Right atrium auricular region (tissue), 2 donors: ENCODE results near the gene KIF1C. TPM values are rescaled to one million over a fixed set of nuclear protein-coding genes. Genes with fewer than 3 reads are reported as not detected.
A peak's percentile ranks its signal among the peaks of the same experiment; 100 is the strongest.

Experiments
- DNase-seq: peaks from one replicate; pipeline ENCODE4 v3.0.0-alpha.2; 2019; ENCODE audit warnings: low spot score
- H3K27ac ChIP-seq, 2 donors: fragments of 200-600 bp; sonication (generic); 1 replicate in 1 of 2; 2 replicates in 1 of 2; pipeline ENCODE4 v1.5.1; 2016 to 2019
- H3K27me3 ChIP-seq, 2 donors: fragments of 200-600 bp; sonication (generic); one replicate each; pipeline versions ENCODE4 v1.5.1 to v1.6.0; 2017 to 2019
- H3K36me3 ChIP-seq: fragments of 200-600 bp; sonication (generic); one replicate; pipeline ENCODE4 v1.5.1; 2016
- H3K4me1 ChIP-seq, 2 donors: fragments of 200-600 bp; sonication (generic); one replicate each; pipeline versions ENCODE4 v1.5.1 to v1.6.0; 2017 to 2019
- H3K4me3 ChIP-seq, 2 donors: fragments of 200-600 bp; sonication (generic); 1 replicate in 1 of 2; 2 replicates in 1 of 2; pipeline ENCODE4 v1.5.1; 2017 to 2019; ENCODE audit warnings: mild to moderate bottlenecking in 1 of 2, moderate library complexity in 1 of 2
- H3K9me3 ChIP-seq, 2 donors: fragments of 200-600 bp; sonication (generic); one replicate each; pipeline ENCODE4 v1.5.1; 2019
- CTCF ChIP-seq, 2 donors: fragments of 200-600 bp; sonication (generic); IDR thresholded peaks; one replicate each; pipeline ENCODE4 v1.5.1; 2019; ENCODE audit warnings: antibody characterized with exemption in 2 of 2
- total RNA-seq, 2 donors: library from RNA; depleted of rRNA; stranded (reverse); fragments of >200 nt; gene quantifications; one replicate each; pipeline ENCODE4 v1.1.0, GENCODE V29; 2016

The KIF1C gene
- total RNA-seq, 2 donors from 2014 or later, result 179 to 232 TPM

- Histone ChIP-seq H3K4me1 (peaks cover 0 to 46% of the 10 kb centered on the region in 2 donors), H3K36me3 (peaks cover 51% of the 10 kb centered on the region), H3K27ac (peak overlapping the region; percentile 51 to 71), H3K27me3 (no peaks in the 10 kb centered on the region), H3K9me3 (no peaks in the 10 kb centered on the region), H3K4me3 (no peak overlapping the region)
- TF ChIP-seq CTCF (IDR thresholded peaks at IDR 0.05), result no peak
- DNase-seq, result no peak
Measured at GRCh38 chr17:4971826-4972225, 25.9 kb upstream of the KIF1C start.

GRCh38 chr17:4972322-4972721 is 25.4 kb upstream of the KIF1C start:
- H3K4me1 ChIP-seq, result peaks cover 0 to 46% of the 10 kb centered on the region in 2 donors
- no peaks in the 10 kb centered on the region for H3K9me3 ChIP-seq
- no peak overlapping the region for H3K4me3 ChIP-seq
- H3K27me3 ChIP-seq, result no peaks in the 10 kb centered on the region
- H3K27ac ChIP-seq, result peak overlapping the region; percentile 51 to 71
- H3K36me3 ChIP-seq, result peaks cover 56% of the 10 kb centered on the region
- TF ChIP-seq CTCF (IDR thresholded peaks at IDR 0.05), result no peak
- DNase-seq, result no peak

- no peak for TF ChIP-seq CTCF (IDR thresholded peaks at IDR 0.05)
- Histone ChIP-seq H3K36me3 (peaks cover 60% of the 10 kb centered on the region), H3K27me3 (no peaks in the 10 kb centered on the region), H3K4me1 (peaks cover 0 to 46% of the 10 kb centered on the region in 2 donors), H3K9me3 (no peaks in the 10 kb centered on the region), H3K4me3 (no peak overlapping the region), H3K27ac (peak overlapping the region; percentile 49 to 71)
- no peak for DNase-seq
Measured at GRCh38 chr17:4972752-4973151, 25.0 kb upstream of the KIF1C start.

- Histone ChIP-seq H3K36me3 (peaks cover 68% of the 10 kb centered on the region), H3K4me1 (peaks cover 0 to 39% of the 10 kb centered on the region in 2 donors), H3K27me3 (no peaks in the 10 kb centered on the region), H3K27ac (peak overlapping the region; percentile 49 to 71), H3K4me3 (no peak overlapping the region), H3K9me3 (no peaks in the 10 kb centered on the region)
- no peak for DNase-seq
- no peak for TF ChIP-seq CTCF (IDR thresholded peaks at IDR 0.05)
Measured at GRCh38 chr17:4973256-4974114, 24.3 kb upstream of the KIF1C start.

- Histone ChIP-seq H3K4me1 (peaks cover 0 to 32% of the 10 kb centered on the region in 2 donors), H3K36me3 (peaks cover 75% of the 10 kb centered on the region), H3K27me3 (no peaks in the 10 kb centered on the region), H3K27ac (peak overlapping the region; percentile 63 to 71), H3K9me3 (no peaks in the 10 kb centered on the region), H3K4me3 (no peak overlapping the region)
- DNase-seq, result no peak
- TF ChIP-seq CTCF (IDR thresholded peaks at IDR 0.05), result no peak
Measured at GRCh38 chr17:4974115-4974670, 23.6 kb upstream of the KIF1C start.
